ENCODE results near the gene RPUSD1.
"Not testable (repeated sequence)": the region's sequence is repeated elsewhere in the genome, so short reads cannot be mapped to it uniquely, and the experiment has no call there.

The RPUSD1 gene

DNA sequence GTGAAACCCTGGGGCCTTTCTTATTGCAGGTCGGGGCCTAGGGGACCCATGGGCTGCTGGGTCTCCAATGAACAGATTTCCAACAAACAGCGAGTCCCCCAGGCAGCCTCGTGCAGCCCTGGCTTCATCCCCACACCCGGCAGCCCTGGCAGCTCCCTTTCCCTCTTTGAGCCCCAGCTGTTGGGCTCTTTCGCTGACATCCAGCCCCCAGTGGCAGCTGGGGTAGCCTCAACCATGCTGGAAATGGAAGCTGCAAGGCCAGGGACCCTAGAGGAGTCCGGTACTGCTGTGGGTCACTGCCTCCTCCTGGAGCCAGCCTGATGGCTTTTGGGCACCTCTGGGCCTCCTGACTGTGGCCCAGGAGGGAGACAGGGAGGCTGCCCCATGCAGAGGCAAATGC is 5.9 kb downstream of the RPUSD1 start:
- DNase-seq: no peak

DNA sequence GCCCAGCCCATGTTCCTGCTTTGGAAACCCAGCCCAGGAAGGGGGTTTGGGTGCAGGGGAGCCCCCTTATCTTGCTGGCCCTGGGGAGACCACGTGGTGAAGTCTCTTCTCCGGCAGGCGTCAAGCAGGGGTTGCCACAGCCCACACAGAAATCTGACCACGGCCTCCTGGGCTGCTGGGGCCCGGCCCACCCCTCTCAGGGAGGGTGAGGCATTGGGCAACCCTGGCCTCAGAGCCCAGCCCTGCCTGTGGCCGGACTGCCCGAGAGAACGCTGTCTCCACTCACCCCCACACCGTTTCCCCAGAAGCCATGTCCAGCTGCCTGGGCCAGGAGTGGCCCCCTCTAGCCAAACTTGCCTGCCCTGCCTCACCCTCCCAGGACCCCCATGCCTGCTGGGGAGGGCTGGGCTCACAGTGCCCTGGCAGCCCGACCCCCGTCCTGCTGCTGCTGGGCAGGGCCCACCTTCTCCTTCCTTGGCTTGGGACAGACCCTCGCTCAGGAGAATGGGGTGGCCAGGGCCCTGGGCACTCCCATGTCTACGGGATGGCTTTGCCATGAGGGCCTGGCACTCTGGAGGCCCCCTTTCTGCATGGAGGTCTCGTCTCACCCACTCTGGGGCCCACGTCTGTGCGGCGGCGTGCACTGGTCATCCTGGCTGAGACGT is 6.7 kb downstream of the RPUSD1 start:
- DNase-seq: no peak

- DNase-seq: no peak
These were observed 7.9 kb downstream of the RPUSD1 start for GRCh38 chr16:780296-780695.

GRCh38 chr16:779561-779960 is 8.6 kb downstream of the RPUSD1 start:
- DNase-seq: no peak

GRCh38 chr16:778909-779527 is 9.2 kb downstream of the RPUSD1 start:
- DNase-seq: no peak

DNA sequence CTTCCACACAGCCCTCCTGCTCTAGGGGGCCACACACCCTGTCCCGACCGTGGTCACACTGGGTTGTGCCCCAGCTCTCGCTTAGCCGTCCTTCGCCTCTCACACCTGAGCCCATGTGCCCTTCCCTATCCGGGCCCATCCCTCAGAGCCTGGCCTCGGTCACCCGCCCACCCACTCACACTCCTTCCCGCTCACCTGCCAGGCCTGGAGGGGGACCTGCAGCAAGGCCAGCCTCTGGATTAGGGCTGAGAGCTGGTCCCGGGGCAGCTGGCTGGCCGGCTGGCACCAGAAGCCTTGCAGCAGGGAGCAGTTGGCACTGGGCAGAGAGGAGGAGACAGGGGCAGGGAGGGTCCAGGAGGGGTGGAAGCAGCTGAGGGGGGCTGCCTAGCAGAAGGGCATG is 9.7 kb downstream of the RPUSD1 start:
- DNase-seq: no peak

DNA sequence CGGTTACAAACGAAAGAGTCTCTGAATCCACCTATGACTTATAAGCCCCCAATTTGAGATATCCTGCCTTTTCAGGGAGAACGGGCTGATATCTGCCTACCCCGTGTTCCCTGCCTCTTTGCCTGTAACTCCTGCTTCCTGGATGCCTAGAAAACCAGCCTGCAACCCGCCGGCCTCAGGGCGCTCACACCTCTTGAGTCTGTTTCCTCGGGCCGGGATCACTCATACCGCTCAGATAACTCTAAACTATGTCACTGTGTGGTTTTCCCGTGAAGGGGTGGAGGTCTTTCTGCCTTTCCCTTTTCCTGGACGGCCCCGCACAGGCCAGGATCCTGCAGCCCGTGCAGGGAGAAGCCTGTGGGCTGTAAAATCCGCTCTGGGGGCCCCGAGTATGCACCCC is 10.4 kb downstream of the RPUSD1 start:
- no peak for DNase-seq

- no peak for DNase-seq
These were observed 11.4 kb downstream of the RPUSD1 start for GRCh38 chr16:776824-777223.

DNA sequence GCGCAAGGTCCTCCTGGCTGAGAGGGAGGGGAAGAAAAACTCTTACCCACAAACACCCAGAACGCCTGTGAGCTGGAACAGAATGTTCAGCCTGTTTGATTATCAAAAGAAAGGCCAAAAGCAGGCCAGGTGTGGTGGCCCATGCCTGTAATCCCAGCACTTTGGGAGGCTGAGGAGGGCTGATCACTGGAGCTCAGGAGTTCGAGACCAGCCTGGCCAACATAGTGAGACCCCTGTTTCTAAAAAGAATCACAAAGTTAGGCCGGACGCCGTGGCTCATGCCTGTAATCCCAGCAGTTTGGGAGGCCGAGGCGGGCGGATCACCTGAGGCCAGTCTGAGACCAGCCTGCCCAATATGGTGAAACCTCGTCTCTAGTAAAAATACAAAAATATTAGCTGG is 11.9 kb downstream of the RPUSD1 start:
- DNase-seq: not testable (repeated sequence)

GRCh38 chr16:775236-775796 is 12.9 kb downstream of the RPUSD1 start:
- no peak for DNase-seq

DNA sequence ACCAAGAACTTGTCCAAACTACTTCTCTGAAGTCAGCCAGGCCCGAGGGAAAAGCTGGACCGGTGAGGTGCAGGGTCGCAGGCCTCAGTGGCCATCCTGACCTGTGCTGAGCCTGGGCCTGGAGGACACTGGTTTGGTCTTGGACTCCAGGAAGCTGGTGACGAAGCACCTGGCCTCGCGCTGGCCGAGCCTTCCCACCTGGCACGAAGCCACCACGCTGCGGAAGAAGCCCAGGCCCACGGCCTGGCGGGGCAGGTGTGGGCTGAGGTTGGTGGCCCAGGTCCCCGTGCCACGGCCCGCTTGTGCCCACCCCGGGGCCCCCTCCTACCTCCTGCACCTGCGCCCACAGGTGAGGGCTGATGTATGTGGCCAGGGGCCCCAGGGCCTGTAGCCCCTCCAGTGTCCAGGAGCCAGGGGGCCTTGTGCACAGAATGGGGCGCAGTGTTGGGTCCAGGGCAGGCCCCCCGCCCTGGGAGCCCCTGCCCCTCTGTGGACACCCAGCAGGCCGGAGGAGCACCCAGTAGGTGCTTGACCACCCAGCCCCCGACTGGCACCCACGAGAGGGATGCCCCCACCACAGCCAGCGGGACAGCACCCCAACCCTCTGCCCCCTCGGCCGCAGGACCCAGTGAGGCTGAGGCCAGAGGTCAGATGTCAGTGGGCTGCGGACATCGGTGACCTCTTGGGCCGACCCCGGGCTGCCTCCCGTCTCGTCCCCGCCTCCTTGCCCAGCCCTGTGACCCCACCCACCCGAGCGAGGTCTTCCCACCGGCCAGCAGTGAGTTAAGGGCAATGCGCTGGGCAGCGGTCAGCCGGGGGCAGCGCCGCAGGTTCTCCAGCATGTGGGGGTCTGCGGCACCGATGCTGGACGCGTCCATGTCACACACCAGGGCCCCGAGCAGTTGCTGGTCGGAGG is 13.8 kb downstream of the RPUSD1 start:
- no peak for DNase-seq

GRCh38 chr16:772959-773358 is 15.2 kb downstream of the RPUSD1 start:
- no peak for DNase-seq

GRCh38 chr16:770411-770810 is 17.8 kb downstream of the RPUSD1 start:
- DNase-seq: no peak

DNA sequence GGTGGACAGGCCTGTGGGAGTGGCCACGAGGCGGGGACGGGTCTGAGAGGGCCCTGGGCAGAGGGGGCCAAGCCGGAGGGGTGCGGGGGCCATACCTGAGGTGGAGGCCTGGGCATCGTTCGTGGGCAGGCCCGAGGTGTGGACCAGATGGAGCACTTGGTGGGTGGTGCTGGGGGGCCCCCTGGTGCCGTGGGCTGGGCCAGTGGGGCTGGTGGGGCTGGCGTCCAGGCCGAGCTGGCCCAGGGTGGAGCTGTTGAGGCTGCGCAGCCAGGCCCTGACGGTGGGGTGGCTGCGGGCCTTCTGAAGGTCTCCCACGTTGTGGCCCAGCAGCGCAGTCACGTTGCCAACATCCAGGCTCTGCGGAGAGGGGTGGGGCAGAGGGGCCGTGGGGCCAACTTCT is 18.2 kb downstream of the RPUSD1 start:
- no peak for DNase-seq

- DNase-seq: no peak
These were observed 18.9 kb downstream of the RPUSD1 start for GRCh38 chr16:769184-769784.

GRCh38 chr16:768428-768827 is 19.8 kb downstream of the RPUSD1 start:
- DNase-seq: no peak

DNA sequence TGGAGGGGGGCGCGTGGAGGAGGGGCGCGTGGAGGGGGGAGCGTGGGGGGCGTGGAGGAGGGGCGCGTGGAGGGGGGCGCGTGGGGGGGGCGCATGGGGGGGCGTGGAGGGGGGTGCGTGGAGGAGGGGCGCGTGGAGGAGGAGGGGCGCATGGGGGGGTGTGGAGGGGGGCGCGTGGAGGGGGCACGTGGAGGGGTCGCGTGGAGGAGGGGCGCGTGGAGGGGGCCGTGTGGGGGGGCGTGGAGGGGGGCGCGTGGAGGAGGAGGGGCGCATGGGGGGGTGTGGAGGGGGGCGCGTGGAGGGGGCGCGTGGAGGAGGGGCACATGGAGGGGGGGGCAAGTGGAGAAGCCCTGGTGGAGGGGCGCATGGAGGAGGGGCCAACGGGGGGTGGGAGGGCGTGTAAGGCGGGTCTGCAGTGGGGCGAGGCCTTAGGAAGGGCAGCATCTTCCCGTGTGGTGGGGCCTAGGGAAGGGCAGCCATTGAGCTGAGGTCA is 20.4 kb downstream of the RPUSD1 start:
- DNase-seq: no peak

DNA sequence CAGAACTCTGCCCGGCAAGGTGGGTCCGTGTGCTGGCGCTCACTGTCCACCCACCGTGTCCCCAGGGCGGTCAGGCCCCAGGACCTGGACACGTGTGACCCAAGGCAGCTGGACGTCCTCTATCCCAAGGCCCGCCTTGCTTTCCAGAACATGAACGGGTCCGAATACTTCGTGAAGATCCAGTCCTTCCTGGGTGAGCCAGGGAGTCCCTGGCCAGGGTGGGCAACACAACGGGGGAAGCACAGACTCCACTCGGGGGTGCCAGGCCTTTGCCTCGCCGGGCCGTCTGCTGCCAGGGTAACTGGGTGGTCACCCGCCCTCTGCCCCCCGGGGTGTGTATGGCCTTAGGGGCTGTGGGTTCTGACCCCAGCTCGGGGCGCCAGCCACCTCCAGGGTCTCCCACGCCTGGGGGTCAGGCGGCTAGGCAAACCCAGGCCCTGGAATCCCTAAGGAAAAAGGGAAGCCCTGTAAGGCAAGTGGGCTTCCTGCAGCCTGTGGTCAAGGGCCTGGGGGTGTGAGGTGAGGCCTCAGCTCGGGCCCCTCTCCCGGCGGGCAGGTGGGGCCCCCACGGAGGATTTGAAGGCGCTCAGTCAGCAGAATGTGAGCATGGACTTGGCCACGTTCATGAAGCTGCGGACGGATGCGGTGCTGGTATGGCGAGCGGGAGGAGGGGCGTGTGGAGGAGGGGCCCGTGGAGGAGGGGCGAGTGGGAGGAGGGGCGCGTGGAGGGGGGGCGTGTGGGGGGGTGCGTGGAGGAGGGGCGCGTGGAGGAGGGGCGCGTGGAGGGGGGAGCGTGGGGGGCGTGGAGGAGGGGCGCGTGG is 21.2 kb downstream of the RPUSD1 start:
- no peak for DNase-seq

DNA sequence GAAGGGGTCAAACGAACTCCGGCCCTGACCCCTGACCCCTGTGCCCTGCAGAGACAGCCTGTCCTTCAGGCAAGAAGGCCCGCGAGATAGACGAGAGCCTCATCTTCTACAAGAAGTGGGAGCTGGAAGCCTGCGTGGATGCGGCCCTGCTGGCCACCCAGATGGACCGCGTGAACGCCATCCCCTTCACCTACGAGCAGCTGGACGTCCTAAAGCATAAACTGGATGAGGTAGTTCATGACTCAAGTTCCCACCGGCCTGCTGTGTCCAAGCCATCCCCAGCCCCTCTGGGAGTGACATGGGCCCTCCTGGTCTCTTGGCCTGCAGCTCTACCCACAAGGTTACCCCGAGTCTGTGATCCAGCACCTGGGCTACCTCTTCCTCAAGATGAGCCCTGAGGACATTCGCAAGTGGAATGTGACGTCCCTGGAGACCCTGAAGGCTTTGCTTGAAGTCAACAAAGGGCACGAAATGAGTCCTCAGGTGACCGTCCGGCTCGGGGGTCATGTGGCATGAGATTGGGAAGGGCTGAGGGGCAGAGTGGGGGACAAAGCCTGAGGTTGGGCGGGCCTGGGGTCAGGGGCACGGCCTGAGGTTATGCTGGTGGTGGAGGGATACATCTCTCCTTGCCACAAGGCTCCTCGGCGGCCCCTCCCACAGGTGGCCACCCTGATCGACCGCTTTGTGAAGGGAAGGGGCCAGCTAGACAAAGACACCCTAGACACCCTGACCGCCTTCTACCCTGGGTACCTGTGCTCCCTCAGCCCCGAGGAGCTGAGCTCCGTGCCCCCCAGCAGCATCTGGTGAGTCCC is 22.0 kb downstream of the RPUSD1 start:
- no peak for DNase-seq

DNA sequence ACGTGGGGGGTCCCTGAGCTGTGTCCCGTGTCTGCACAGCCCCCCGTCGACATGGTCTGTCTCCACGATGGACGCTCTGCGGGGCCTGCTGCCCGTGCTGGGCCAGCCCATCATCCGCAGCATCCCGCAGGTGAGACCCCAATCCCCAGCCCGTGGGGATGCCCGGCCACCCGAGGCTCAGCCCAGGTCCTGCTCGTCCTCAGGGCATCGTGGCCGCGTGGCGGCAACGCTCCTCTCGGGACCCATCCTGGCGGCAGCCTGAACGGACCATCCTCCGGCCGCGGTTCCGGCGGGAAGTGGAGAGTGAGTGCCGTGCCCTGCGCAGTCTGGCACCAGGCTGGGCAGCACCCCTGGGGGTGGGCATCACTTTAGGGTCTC is 22.7 kb downstream of the RPUSD1 start:
- DNase-seq: no peak

GRCh38 chr16:764848-765487 is 23.2 kb downstream of the RPUSD1 start:
- no peak for DNase-seq

All from activated CD4-positive, alpha-beta T cell treated with anti-CD3 and anti-CD28 coated beads for 4 hours (primary cell).